HCT116 (cell line): ENCODE measurements around the gene GPR37L1. TPM values are rescaled to one million over a fixed set of nuclear protein-coding genes. Genes with fewer than 3 reads are reported as not detected.

Source experiments
- ATAC-seq: fragments of 200-7000 bp; cut with Tn5 transposase; 2 replicates; pipeline ENCODE4 v1.9.1; 2020; ENCODE audit warnings: mild to moderate bottlenecking, moderate library complexity
- BruUV-seq: library from RNA; stranded (reverse); fragments of 400-500 nt; replicated peaks from 2 replicates; lab custom pipeline; 2021; lab: Mats Ljungman, UMichigan
- CTCF ChIA-PET: fragments of 300-600 bp; sonication (Branson Sonifier 250); formaldehyde crosslinking; loops from one replicate; lab custom pipeline; 2021; ENCODE audit warnings: antibody characterized with exemption; lab: Charles Lee
- POLR2A ChIA-PET: fragments of 300-600, 350-600 bp; sonication (Branson Sonifier 250); formaldehyde crosslinking; loops from one replicate; lab custom pipeline; 2021; ENCODE audit warnings: antibody characterized with exemption; lab: Charles Lee
- RAD21 ChIA-PET, 2 experiments: fragments of 300-600 bp; sonication (Branson Sonifier 250); formaldehyde crosslinking; loops; one replicate each; lab custom pipeline; 2023; ENCODE audit warnings: low total read pairs in 2 of 2; ENCODE audit not compliant: uncharacterized antibody in 2 of 2, unreplicated experiment in 2 of 2, low non-redundant PET in 1 of 2; lab: Charles Lee
- DNase-seq: peaks from one replicate; pipeline ENCODE4 v3.0.0-alpha.2; 2010; ENCODE audit warnings: low read depth, low spot score
- H2AFZ ChIP-seq: fragments of 200-600 bp; shearing (Covaris generic), sonication (generic); 2 replicates; pipeline ENCODE4 v1.6.1; 2017; ENCODE audit warnings: low read depth, mixed run types, mixed read lengths, antibody characterized with exemption, low read length; ENCODE audit not compliant: poor library complexity, severe bottlenecking
- H3K27ac ChIP-seq: 2 replicates; pipeline ENCODE4 v1.5.1; 2012; ENCODE audit warnings: low read depth, low read length
- H3K27me3 ChIP-seq: fragments of 200-600 bp; sonication (generic); 2 replicates; pipeline ENCODE4 v1.6.1; 2016; ENCODE audit warnings: mixed run types, low read length, mixed read lengths; ENCODE audit not compliant: insufficient read depth
- H3K36me3 ChIP-seq, 2 experiments: fragments of 200-500 bp in 1 of 2; fragments of 200-600 bp in 1 of 2; sonication (Bioruptor generic) in 1 of 2; sonication (generic) in 1 of 2; 2 replicates each; pipeline versions ENCODE4 v1.5.1 to v1.6.1; 2014 to 2016; ENCODE audit warnings: low read length in 2 of 2, inconsistent platforms in 1 of 2, mixed read lengths in 1 of 2, mixed run types in 1 of 2; ENCODE audit not compliant: insufficient read depth in 2 of 2, control insufficient read depth in 1 of 2
- H3K4me1 ChIP-seq, 2 experiments: fragments of 200-600 bp in 1 of 2; sonication (generic) in 1 of 2; 2 replicates each; pipeline versions ENCODE4 v1.5.1 to v1.6.1; 2012 to 2017; ENCODE audit warnings: low read length in 2 of 2, inconsistent platforms in 1 of 2, mild to moderate bottlenecking in 1 of 2, mixed read lengths in 1 of 2, mixed run types in 1 of 2, moderate library complexity in 1 of 2; ENCODE audit not compliant: insufficient read depth in 2 of 2, control insufficient read depth in 1 of 2
- H3K4me2 ChIP-seq: fragments of 200-600 bp; sonication (generic); 2 replicates; pipeline ENCODE4 v1.6.1; 2017; ENCODE audit warnings: mixed run types, low read length, mixed read lengths
- H3K4me3 ChIP-seq, 2 experiments: fragments of 200-600 bp in 1 of 2; sonication (generic) in 1 of 2; replicated peaks in 1 of 2; 2 replicates each; pipeline ENCODE4 v1.5.1; 2011 to 2016; ENCODE audit warnings: low read length in 2 of 2, control low read depth in 1 of 2, low read depth in 1 of 2, mild to moderate bottlenecking in 1 of 2, mixed read lengths in 1 of 2, mixed run types in 1 of 2
- H3K79me2 ChIP-seq: fragments of 200-600 bp; sonication (generic); 2 replicates; pipeline ENCODE4 v1.6.1; 2017; ENCODE audit warnings: mild to moderate bottlenecking, mixed run types, low read length, moderate library complexity, mixed read lengths; ENCODE audit not compliant: insufficient read depth
- H3K9ac ChIP-seq: fragments of 200-600 bp; sonication (generic); 2 replicates; pipeline ENCODE4 v1.6.1; 2016; ENCODE audit warnings: low read length, mixed read lengths
- H3K9me2 ChIP-seq: fragments of 200-600 bp; sonication (generic), shearing (Covaris generic); 2 replicates; pipeline ENCODE4 v1.6.1; 2017; ENCODE audit warnings: mixed run types, mild to moderate bottlenecking, moderate library complexity; ENCODE audit not compliant: insufficient read depth
- H3K9me3 ChIP-seq, 2 experiments: fragments of 200-500 bp in 1 of 2; fragments of 200-600 bp in 1 of 2; sonication (Bioruptor generic) in 1 of 2; sonication (generic) in 1 of 2; 2 replicates each; pipeline ENCODE4 v1.6.1; 2014 to 2017; ENCODE audit warnings: low read length in 2 of 2, mixed read lengths in 2 of 2, inconsistent platforms in 1 of 2, low read depth in 1 of 2, mild to moderate bottlenecking in 1 of 2, mixed run types in 1 of 2, moderate library complexity in 1 of 2; ENCODE audit not compliant: control insufficient read depth in 1 of 2, insufficient read depth in 1 of 2
- H4K20me1 ChIP-seq: fragments of 200-600 bp; sonication (generic), shearing (Covaris generic); 2 replicates; pipeline ENCODE4 v1.6.1; 2017; ENCODE audit warnings: mixed run types, mild to moderate bottlenecking, moderate library complexity; ENCODE audit not compliant: insufficient read depth
- CBX3 ChIP-seq: IDR thresholded peaks from 2 replicates; pipeline ENCODE4 v1.6.1; 2012; ENCODE audit warnings: low read depth
- CEBPB ChIP-seq: IDR thresholded peaks from 2 replicates; pipeline ENCODE4 v1.6.1; 2012; ENCODE audit warnings: low read depth
- EGR1 ChIP-seq: IDR thresholded peaks from 2 replicates; pipeline ENCODE4 v1.6.1; 2012; ENCODE audit warnings: low read depth
- EZH2 ChIP-seq: fragments of 200-600 bp; sonication (generic); IDR thresholded peaks from 2 replicates; pipeline ENCODE4 v1.6.1; 2017; ENCODE audit warnings: antibody characterized with exemption, mixed run types
- EZH2phosphoT487 ChIP-seq: fragments of 200-600 bp; IDR thresholded peaks from 2 replicates; pipeline ENCODE4 v1.6.1; 2018; ENCODE audit warnings: antibody characterized with exemption, borderline replicate concordance
- FOSL1 ChIP-seq: IDR thresholded peaks from 2 replicates; pipeline ENCODE4 v1.6.1; 2012; ENCODE audit warnings: low read depth
- MAX ChIP-seq: IDR thresholded peaks from 2 replicates; pipeline ENCODE4 v1.6.1; 2012
- POLR2AphosphoS5 ChIP-seq: IDR thresholded peaks from 2 replicates; pipeline ENCODE4 v1.6.1; 2011; ENCODE audit warnings: mild to moderate bottlenecking, low read depth, low read length, moderate library complexity
- SP1 ChIP-seq: IDR thresholded peaks from 2 replicates; pipeline ENCODE4 v1.6.1; 2012; ENCODE audit warnings: low read depth
- SRF ChIP-seq: IDR thresholded peaks from 2 replicates; pipeline ENCODE4 v1.6.1; 2012; ENCODE audit warnings: low read depth
- ZFX ChIP-seq: fragments of 450-650 bp; IDR thresholded peaks from 2 replicates; pipeline ENCODE4 v1.6.1; 2017
- ZNF274 ChIP-seq: fragments of 200-500 bp; sonication (Bioruptor generic); IDR thresholded peaks from 2 replicates; pipeline ENCODE4 v1.6.1; 2014; ENCODE audit warnings: mild to moderate bottlenecking, low read depth, low read length, inconsistent platforms
- intact Hi-C: fragments of 100-400 bp; cut with micrococcal nuclease; formaldehyde crosslinking; loops from 2 replicates; pipeline ENCODE4 v1.10.0; 2022
- total RNA-seq: library from RNA; stranded (reverse); gene quantifications from one replicate; pipeline ENCODE4 v1.2.1, GENCODE V29; 2021; ENCODE audit not compliant: unreplicated experiment
- TF ChIP-seq, protein P1 (sequence below): IDR thresholded peaks from 2 replicates; pipeline ENCODE4 v1.6.1; 2012

The GPR37L1 gene
- total RNA-seq, 1 experiment from 2014 or later, result 0.10 TPM

DNA sequence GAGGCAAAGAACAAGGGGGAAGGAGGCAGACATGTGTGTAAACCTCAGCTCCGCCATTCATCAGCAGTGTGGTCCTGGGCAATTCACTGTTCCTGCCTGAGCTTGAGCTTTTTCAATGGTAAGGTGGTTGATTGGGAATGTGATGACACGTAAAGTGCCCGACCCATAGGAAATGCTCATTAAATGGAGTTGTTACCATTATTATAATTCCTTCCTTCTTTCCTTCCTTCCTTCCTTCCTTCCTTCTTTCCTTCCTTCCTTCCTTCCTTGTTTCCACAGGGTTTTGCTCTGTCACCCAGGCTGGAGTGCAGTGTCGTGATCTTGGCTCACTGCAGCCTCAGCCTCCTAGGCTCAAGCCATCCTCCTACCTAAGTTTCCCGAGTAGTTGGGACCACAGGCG, 4.3 kb downstream of the GPR37L1 start:
- no peak overlapping the region for H3K4me2 ChIP-seq
- no TSS peak for BruUV-seq
- no peaks in the 10 kb centered on the region for H3K9me2 ChIP-seq
- intact Hi-C loops, result no loop called here
- no peak overlapping the region for H2AFZ ChIP-seq
- no peak overlapping the region for H3K9ac ChIP-seq
- no peak for ATAC-seq
- no peak overlapping the region for H3K4me3 ChIP-seq
- no peaks in the 10 kb centered on the region for H3K36me3 ChIP-seq
- no peak for DNase-seq
- ChIA-PET CTCF (no interaction called here), POLR2A (no interaction called here), RAD21 (interaction anchor here in 1 of 2 experiments (0.6 kb wide), 1 partner anchor 13 kb away, joined by 3 read pairs; no protein-coding TSS in a partner anchor)
- H3K79me2 ChIP-seq, result no peaks in the 10 kb centered on the region
- peaks cover 2 to 12% of the 10 kb centered on the region in 2 experiments; a peak in 3 of 4 replicates for H3K4me1 ChIP-seq
- no peaks in the 10 kb centered on the region; the same call in 1 of the 2 replicates for H3K27me3 ChIP-seq
- no peaks in the 10 kb centered on the region for H4K20me1 ChIP-seq
- H3K9me3 ChIP-seq, result no peaks in the 10 kb centered on the region
- TF ChIP-seq EZH2phosphoT487 (no peak), ZNF274 (no peak), CEBPB (no peak), SP1 (no peak), ZFX (no peak), EZH2 (no peak), POLR2AphosphoS5 (no peak), FOSL1 (no peak), MAX (no peak), EGR1 (no peak), SRF (no peak), CBX3 (no peak)
- TF ChIP-seq, protein P1, sequence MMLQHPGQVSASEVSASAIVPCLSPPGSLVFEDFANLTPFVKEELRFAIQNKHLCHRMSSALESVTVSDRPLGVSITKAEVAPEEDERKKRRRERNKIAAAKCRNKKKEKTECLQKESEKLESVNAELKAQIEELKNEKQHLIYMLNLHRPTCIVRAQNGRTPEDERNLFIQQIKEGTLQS, result no peak
- H3K27ac ChIP-seq, result no peak overlapping the region
